ENCODE data around the gene GTF2IRD1.

DNA sequence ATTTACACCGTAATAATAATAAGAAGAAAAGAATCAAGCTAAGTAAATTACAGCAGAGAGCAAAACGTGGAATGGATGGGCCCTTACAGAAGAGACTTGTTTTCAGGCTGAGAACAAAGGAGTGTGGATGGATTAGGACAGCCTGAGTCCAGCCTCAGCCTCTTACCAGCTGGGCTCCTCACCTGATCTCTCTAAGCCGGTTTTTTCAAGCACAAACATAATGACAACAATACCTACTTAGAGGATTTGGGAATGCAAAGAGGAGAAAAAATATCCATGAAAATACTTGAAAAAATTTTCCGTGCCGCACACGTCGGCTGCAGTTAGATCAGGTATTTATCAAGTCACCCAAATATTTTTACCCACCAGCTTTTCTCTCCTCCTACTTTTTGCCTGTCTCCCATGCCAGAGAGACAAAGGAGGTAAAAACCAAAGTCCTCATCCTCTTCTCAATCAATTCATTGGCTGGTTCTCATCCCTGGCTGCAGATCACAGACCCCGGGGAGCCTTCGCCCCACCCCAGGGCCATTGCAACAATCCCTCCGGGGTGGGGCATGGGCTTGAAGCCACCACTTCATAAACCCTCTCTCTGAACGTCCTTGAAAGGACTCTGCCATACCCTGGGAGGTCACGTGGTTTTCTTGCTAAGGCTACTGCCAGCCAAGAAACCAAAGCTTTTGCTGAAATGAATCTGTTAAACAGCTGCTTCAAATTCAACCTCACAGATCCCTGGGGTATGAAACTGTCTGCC is 174.1 kb downstream of the GTF2IRD1 start:
- TF ChIP-seq SUZ12 (IDR thresholded peaks at IDR 0.05; ENCODE audit: extremely low read depth, insufficient read depth, insufficient read length) (no peak), YY1 (IDR thresholded peaks at IDR 0.05; ENCODE audit: insufficient read depth, insufficient read length) (no peak)
